IMR-90 (cell line): Measurements from ENCODE around the gene MMP26. TPM values are rescaled to one million over a fixed set of nuclear protein-coding genes. Genes with fewer than 3 reads are reported as not detected.
A peak's percentile ranks its signal among the peaks of the same experiment; 100 is the strongest.

Experiments used
- ATAC-seq: fragments of 200-7000 bp; cut with Tn5 transposase; 2 replicates; pipeline ENCODE4 v1.9.1; 2020; ENCODE audit warnings: low read depth, mild to moderate bottlenecking, moderate library complexity
- BruUV-seq: library from RNA; stranded (reverse); fragments of 400-500 nt; replicated peaks from 2 replicates; lab custom pipeline; 2021; lab: Mats Ljungman, UMichigan
- CTCF ChIA-PET: fragments of 300-600 bp; formaldehyde crosslinking; extraction: SDS; loops from one replicate; lab custom pipeline; 2021; ENCODE audit warnings: antibody characterized with exemption; lab: Yijun Ruan, JAX
- POLR2A ChIA-PET: fragments of 300-600 bp; sonication (Branson Sonifier 250); formaldehyde crosslinking; loops from one replicate; lab custom pipeline; 2022; ENCODE audit warnings: antibody characterized with exemption; ENCODE audit not compliant: unreplicated experiment; lab: Charles Lee
- DNase-seq: peaks from one replicate; pipeline ENCODE4 v3.0.0; 2013
- H2AFZ ChIP-seq: replicated peaks from 2 replicates; pipeline ENCODE3; 2013; ENCODE audit warnings: low read length, mild to moderate bottlenecking; ENCODE audit not compliant: poor library complexity
- H2AK5ac ChIP-seq: 2 replicates; pipeline ENCODE4 v1.6.1; 2013; ENCODE audit warnings: low read depth, low read length, inconsistent platforms
- H2AK9ac ChIP-seq: replicated peaks from 2 replicates; pipeline ENCODE3; 2013; ENCODE audit warnings: mild to moderate bottlenecking, low read depth, low read length, moderate library complexity; ENCODE audit not compliant: poor library complexity
- H2BK120ac ChIP-seq: 2 replicates; pipeline ENCODE4 v1.6.1; 2013; ENCODE audit warnings: low read depth, low read length, inconsistent platforms
- H2BK15ac ChIP-seq: 3 replicates; pipeline ENCODE4 v1.6.1; 2013; ENCODE audit warnings: low read depth, low read length, inconsistent platforms
- H2BK20ac ChIP-seq: 2 replicates; pipeline ENCODE4 v1.6.1; 2013; ENCODE audit warnings: low read depth, mild to moderate bottlenecking, inconsistent platforms, low read length, moderate library complexity
- H2BK5ac ChIP-seq: 2 replicates; pipeline ENCODE4 v1.6.1; 2013; ENCODE audit warnings: mild to moderate bottlenecking, low read depth, low read length, inconsistent platforms; ENCODE audit not compliant: poor library complexity, severe bottlenecking
- H3K14ac ChIP-seq: replicated peaks from 2 replicates; pipeline ENCODE4 v1.6.1; 2013; ENCODE audit warnings: low read depth, low read length, inconsistent platforms
- H3K18ac ChIP-seq: 2 replicates; pipeline ENCODE4 v1.6.1; 2013; ENCODE audit warnings: low read depth, low read length, control low read depth
- H3K23ac ChIP-seq: 2 replicates; pipeline ENCODE4 v1.6.1; 2013; ENCODE audit warnings: low read depth, low read length, inconsistent platforms
- H3K27ac ChIP-seq: 2 replicates; pipeline ENCODE4 v1.5.1; 2013; ENCODE audit warnings: mild to moderate bottlenecking, control low read depth, low read length; ENCODE audit not compliant: insufficient read depth
- H3K27me3 ChIP-seq: 2 replicates; pipeline ENCODE4 v1.6.1; 2013; ENCODE audit warnings: low read length; ENCODE audit not compliant: control insufficient read depth, insufficient read depth
- H3K36me3 ChIP-seq: 2 replicates; pipeline ENCODE4 v1.6.1; 2013; ENCODE audit warnings: low read length, mixed read lengths; ENCODE audit not compliant: control insufficient read depth, insufficient read depth
- H3K4ac ChIP-seq: 2 replicates; pipeline ENCODE4 v1.6.1; 2013; ENCODE audit warnings: low read depth, low read length, inconsistent platforms
- H3K4me1 ChIP-seq: 2 replicates; pipeline ENCODE4 v1.6.1; 2013; ENCODE audit warnings: low read length, mixed read lengths; ENCODE audit not compliant: control insufficient read depth, insufficient read depth
- H3K4me2 ChIP-seq: 2 replicates; pipeline ENCODE4 v1.6.1; 2013; ENCODE audit warnings: low read depth, mild to moderate bottlenecking, control low read depth, low read length, moderate library complexity
- H3K4me3 ChIP-seq: 2 replicates; pipeline ENCODE4 v1.5.1; 2013; ENCODE audit warnings: low read depth, mild to moderate bottlenecking, control low read depth, low read length, moderate library complexity; ENCODE audit not compliant: insufficient read depth
- H3K56ac ChIP-seq: 2 replicates; pipeline ENCODE4 v1.6.1; 2013; ENCODE audit warnings: low read length, inconsistent platforms; ENCODE audit not compliant: insufficient read depth; ENCODE audit errors: extremely low read depth
- H3K79me1 ChIP-seq, 2 experiments: 2 replicates each; pipeline ENCODE4 v1.6.1; 2013; ENCODE audit warnings: low read length in 2 of 2, inconsistent platforms in 1 of 2, low read depth in 1 of 2
- H3K9ac ChIP-seq: 2 replicates; pipeline ENCODE4 v1.6.1; 2013; ENCODE audit warnings: low read depth, low read length, control low read depth
- H3K9me1 ChIP-seq: 2 replicates; pipeline ENCODE4 v1.6.1; 2013; ENCODE audit warnings: low read length, inconsistent platforms; ENCODE audit not compliant: insufficient read depth
- H3K9me3 ChIP-seq: 2 replicates; pipeline ENCODE4 v1.6.1; 2013; ENCODE audit warnings: low read length; ENCODE audit not compliant: control insufficient read depth, insufficient read depth
- H4K20me1 ChIP-seq: 2 replicates; pipeline ENCODE4 v1.6.1; 2013; ENCODE audit warnings: low read length, inconsistent platforms; ENCODE audit not compliant: insufficient read depth
- H4K5ac ChIP-seq: 2 replicates; pipeline ENCODE4 v1.6.1; 2013; ENCODE audit warnings: mild to moderate bottlenecking, low read depth, low read length, control low read depth
- H4K8ac ChIP-seq, 2 experiments: 2 replicates each; pipeline ENCODE4 v1.6.1; 2013; ENCODE audit warnings: low read depth in 2 of 2, low read length in 2 of 2, control low read depth in 1 of 2, inconsistent platforms in 1 of 2
- H4K91ac ChIP-seq: 2 replicates; pipeline ENCODE4 v1.6.1; 2013; ENCODE audit warnings: low read depth, low read length, inconsistent platforms; ENCODE audit not compliant: insufficient read depth
- BHLHE40 ChIP-seq: fragments of 150-350 bp; IDR thresholded peaks from 2 replicates; pipeline ENCODE4 v1.6.1; 2016; ENCODE audit warnings: mild to moderate bottlenecking, low read depth, low read length
- CEBPB ChIP-seq: IDR thresholded peaks from 2 replicates; pipeline ENCODE4 v1.6.1; 2012; ENCODE audit warnings: low read depth, low read length, improper control_type of control experiment
- CHD1 ChIP-seq: IDR thresholded peaks from 2 replicates; pipeline ENCODE4 v1.6.1; 2012; ENCODE audit warnings: low read depth, low read length, improper control_type of control experiment
- FOS ChIP-seq: fragments of 150-350 bp; IDR thresholded peaks from 2 replicates; pipeline ENCODE4 v1.6.1; 2016; ENCODE audit warnings: low read depth, low read length
- MAFK ChIP-seq: IDR thresholded peaks from 2 replicates; pipeline ENCODE4 v1.6.1; 2012; ENCODE audit warnings: low read depth, low read length, improper control_type of control experiment
- MAZ ChIP-seq: IDR thresholded peaks from 2 replicates; pipeline ENCODE4 v1.6.1; 2012; ENCODE audit warnings: low read depth, mild to moderate bottlenecking, low read length, improper control_type of control experiment, moderate library complexity, borderline replicate concordance
- MXI1 ChIP-seq: IDR thresholded peaks from 2 replicates; pipeline ENCODE4 v1.6.1; 2012; ENCODE audit warnings: low read depth, mild to moderate bottlenecking, low read length, moderate library complexity, borderline replicate concordance
- NFE2L2 ChIP-seq: fragments of 150-350 bp; IDR thresholded peaks from 2 replicates; pipeline ENCODE4 v1.6.1; 2016; ENCODE audit warnings: low read depth, mild to moderate bottlenecking, low read length
- POLR2A ChIP-seq: IDR thresholded peaks from 2 replicates; pipeline ENCODE4 v1.6.1; 2012; ENCODE audit warnings: mild to moderate bottlenecking, low read depth, low read length
- RAD21 ChIP-seq: IDR thresholded peaks from 2 replicates; pipeline ENCODE4 v1.6.1; 2012; ENCODE audit warnings: low read length, improper control_type of control experiment
- RCOR1 ChIP-seq: IDR thresholded peaks from 2 replicates; pipeline ENCODE4 v1.6.1; 2012; ENCODE audit warnings: mild to moderate bottlenecking, low read length, improper control_type of control experiment; ENCODE audit not compliant: insufficient replicate concordance
- RFX5 ChIP-seq: IDR thresholded peaks from 2 replicates; pipeline ENCODE4 v1.8.0; 2012; ENCODE audit warnings: low read depth, mild to moderate bottlenecking, low read length, moderate library complexity
- SMC3 ChIP-seq: fragments of 150-350 bp; IDR thresholded peaks from 2 replicates; pipeline ENCODE4 v1.6.1; 2016; ENCODE audit warnings: low read depth, mild to moderate bottlenecking, antibody characterized with exemption, low read length, moderate library complexity
- WGBS, 2 experiments: methylation state at CpG; one replicate each; pipeline versions ENCODE4 v1.1.5 to v1.1.7; 2013; ENCODE audit warnings: missing lambda C conversion rate in 2 of 2; ENCODE audit not compliant: insufficient read length in 1 of 2; ENCODE audit errors: extremely low coverage in 2 of 2; 5-methylcytosine and 5-hydroxymethylcytosine counted together
- dilution Hi-C: fragments of 300-500 bp; cut with HindIII; formaldehyde crosslinking; loops from one replicate; pipeline ENCODE4 v1.14.3; 2018; ENCODE audit warnings: low sequenced_read_pairs; ENCODE audit not compliant: unreplicated experiment
- in situ Hi-C: fragments of 300-500 bp; cut with MboI; formaldehyde crosslinking; loops from 3 replicates; pipeline ENCODE4 v1.14.3; 2019; ENCODE audit warnings: low sequenced_read_pairs, inconsistent platforms, mixed read lengths
- intact Hi-C: fragments of 100-400 bp; cut with micrococcal nuclease; formaldehyde crosslinking; loops from 2 replicates; pipeline ENCODE4 v1.10.0; 2022
- polyA plus RNA-seq, 3 experiments: library from polyadenylated mRNA; depleted of rRNA; stranded (reverse); fragments of >200 nt; gene quantifications; 2 replicates each; pipeline ENCODE4 v1.2.3, GENCODE V29; 2012; ENCODE audit warnings: low replicate concordance in 1 of 3
- total RNA-seq: library from RNA; depleted of rRNA; stranded (reverse); fragments of >200 nt; gene quantifications from 2 replicates; pipeline ENCODE4 v1.2.3, GENCODE V29; 2012
- TF ChIP-seq, protein P1 (sequence below): fragments of 150-350 bp; IDR thresholded peaks from 2 replicates; pipeline ENCODE4 v1.6.1; 2016; ENCODE audit warnings: low read depth, mild to moderate bottlenecking, low read length, moderate library complexity, borderline replicate concordance
- TF ChIP-seq, protein P2 (sequence below): fragments of 150-350 bp; IDR thresholded peaks from 2 replicates; pipeline ENCODE4 v1.6.1; 2017; ENCODE audit warnings: mild to moderate bottlenecking, antibody characterized with exemption, low read length, low read depth
- TF ChIP-seq, protein P3 (sequence below): conservative IDR thresholded peaks from 2 replicates; pipeline ENCODE4 v1.5.1; 2012; ENCODE audit warnings: mild to moderate bottlenecking, low read depth, low read length, improper control_type of control experiment

The MMP26 gene
- total and polyA plus RNA-seq, 2 of the 4 experiments (the other 2 are of a cell fraction) = not detected

GRCh38 chr11:4671741-4672140 is 32.8 kb upstream of the MMP26 start:
- ATAC-seq (no peak), DNase-seq (no peak)
- ChIA-PET POLR2A (no interaction called here), CTCF (no interaction called here)
- Histone ChIP-seq H3K36me3 (no peaks in the 10 kb centered on the region), H2AFZ (peak overlapping the region; percentile 72), H4K5ac (peak overlapping the region; percentile 90; the same call in 1 of the 2 replicates), H3K14ac (no peak overlapping the region), H3K9me1 (no peaks in the 10 kb centered on the region), H3K4me3 (no peak overlapping the region), H3K4me2 (no peak overlapping the region), H2AK5ac (peak overlapping the region; percentile 5), H3K27ac (no peak overlapping the region; the same call in 1 of the 2 replicates), H4K91ac (peak overlapping the region; percentile 26), H3K4me1 (peaks cover 9% of the 10 kb centered on the region), H3K23ac (no peak overlapping the region), H3K27me3 (no peaks in the 10 kb centered on the region), H3K9ac (no peak overlapping the region), H4K20me1 (no peaks in the 10 kb centered on the region), H2BK15ac (no peak overlapping the region), H3K79me1 (no peaks in the 10 kb centered on the region), H2BK5ac (peak overlapping the region; percentile 11), H2AK9ac (no peak overlapping the region), H2BK20ac (peak overlapping the region; percentile 91; the same call in 1 of the 2 replicates), H3K56ac (no peak overlapping the region), H3K18ac (peak overlapping the region; percentile 98), H4K8ac (peak overlapping the region in 1 of 2 experiments; percentile 60; a peak in 1 of 4 replicates), H3K4ac (peak overlapping the region; percentile 1; the same call in 1 of the 2 replicates), H2BK120ac (peak overlapping the region; percentile 90; the same call in 1 of the 2 replicates), H3K9me3 (no peaks in the 10 kb centered on the region)
- TF ChIP-seq MXI1 = no peak
- TF ChIP-seq CEBPB = no peak
- TF ChIP-seq, protein P1, sequence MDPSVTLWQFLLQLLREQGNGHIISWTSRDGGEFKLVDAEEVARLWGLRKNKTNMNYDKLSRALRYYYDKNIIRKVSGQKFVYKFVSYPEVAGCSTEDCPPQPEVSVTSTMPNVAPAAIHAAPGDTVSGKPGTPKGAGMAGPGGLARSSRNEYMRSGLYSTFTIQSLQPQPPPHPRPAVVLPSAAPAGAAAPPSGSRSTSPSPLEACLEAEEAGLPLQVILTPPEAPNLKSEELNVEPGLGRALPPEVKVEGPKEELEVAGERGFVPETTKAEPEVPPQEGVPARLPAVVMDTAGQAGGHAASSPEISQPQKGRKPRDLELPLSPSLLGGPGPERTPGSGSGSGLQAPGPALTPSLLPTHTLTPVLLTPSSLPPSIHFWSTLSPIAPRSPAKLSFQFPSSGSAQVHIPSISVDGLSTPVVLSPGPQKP = no peak
- no peak for TF ChIP-seq MAFK
- no peak for TF ChIP-seq MAZ
- no peak for TF ChIP-seq FOS
- TF ChIP-seq POLR2A = no peak
- TF ChIP-seq SMC3 = no peak
- no peak for TF ChIP-seq NFE2L2
- TF ChIP-seq, protein P2, sequence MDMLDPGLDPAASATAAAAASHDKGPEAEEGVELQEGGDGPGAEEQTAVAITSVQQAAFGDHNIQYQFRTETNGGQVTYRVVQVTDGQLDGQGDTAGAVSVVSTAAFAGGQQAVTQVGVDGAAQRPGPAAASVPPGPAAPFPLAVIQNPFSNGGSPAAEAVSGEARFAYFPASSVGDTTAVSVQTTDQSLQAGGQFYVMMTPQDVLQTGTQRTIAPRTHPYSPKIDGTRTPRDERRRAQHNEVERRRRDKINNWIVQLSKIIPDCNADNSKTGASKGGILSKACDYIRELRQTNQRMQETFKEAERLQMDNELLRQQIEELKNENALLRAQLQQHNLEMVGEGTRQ = no peak
- no peak for TF ChIP-seq RCOR1
- TF ChIP-seq, protein P3, sequence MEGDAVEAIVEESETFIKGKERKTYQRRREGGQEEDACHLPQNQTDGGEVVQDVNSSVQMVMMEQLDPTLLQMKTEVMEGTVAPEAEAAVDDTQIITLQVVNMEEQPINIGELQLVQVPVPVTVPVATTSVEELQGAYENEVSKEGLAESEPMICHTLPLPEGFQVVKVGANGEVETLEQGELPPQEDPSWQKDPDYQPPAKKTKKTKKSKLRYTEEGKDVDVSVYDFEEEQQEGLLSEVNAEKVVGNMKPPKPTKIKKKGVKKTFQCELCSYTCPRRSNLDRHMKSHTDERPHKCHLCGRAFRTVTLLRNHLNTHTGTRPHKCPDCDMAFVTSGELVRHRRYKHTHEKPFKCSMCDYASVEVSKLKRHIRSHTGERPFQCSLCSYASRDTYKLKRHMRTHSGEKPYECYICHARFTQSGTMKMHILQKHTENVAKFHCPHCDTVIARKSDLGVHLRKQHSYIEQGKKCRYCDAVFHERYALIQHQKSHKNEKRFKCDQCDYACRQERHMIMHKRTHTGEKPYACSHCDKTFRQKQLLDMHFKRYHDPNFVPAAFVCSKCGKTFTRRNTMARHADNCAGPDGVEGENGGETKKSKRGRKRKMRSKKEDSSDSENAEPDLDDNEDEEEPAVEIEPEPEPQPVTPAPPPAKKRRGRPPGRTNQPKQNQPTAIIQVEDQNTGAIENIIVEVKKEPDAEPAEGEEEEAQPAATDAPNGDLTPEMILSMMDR = no peak
- TF ChIP-seq BHLHE40 = no peak
- no peak for TF ChIP-seq RAD21
- no peak for TF ChIP-seq RFX5
- no peak for TF ChIP-seq CHD1
- no TSS peak for BruUV-seq
- in situ Hi-C loops (no loop called here), intact Hi-C loops (no loop called here), dilution Hi-C loops (no loop called here)
- no CpG with 5 or more reads among the region's 2 CpGs for WGBS, 2 experiments
